ENCODE measurements around the gene APEX2.

GRCh38 chrX:54991706-54992105 is 8.5 kb upstream of the APEX2 start:
- TF ChIP-seq TOX (CRISPR knock-in tag; IDR thresholded peaks at IDR 0.05; ENCODE audit: borderline replicate concordance), result no peak
- TF ChIP-seq ZC3H10 (CRISPR knock-in tag; IDR thresholded peaks at IDR 0.05), result no peak
- TF ChIP-seq ZFP3 (CRISPR knock-in tag; IDR thresholded peaks at IDR 0.05), result no peak
- no peak for TF ChIP-seq CSRNP3 (CRISPR knock-in tag; IDR thresholded peaks at IDR 0.05)
- no peak for TF ChIP-seq PATZ1 (CRISPR knock-in tag; IDR thresholded peaks at IDR 0.05; ENCODE audit: borderline replicate concordance)
- TF ChIP-seq CSDC2 (CRISPR knock-in tag; IDR thresholded peaks at IDR 0.05), result no peak
- no peak for TF ChIP-seq ZNF8 (CRISPR knock-in tag; IDR thresholded peaks at IDR 0.05)
- TF ChIP-seq CREB5 (CRISPR knock-in tag; IDR thresholded peaks at IDR 0.05; ENCODE audit: low read depth), result no peak

All from SK-N-SH treated with all-trans-retinoic acid at 6 μM for 48 hours (cell line).